ENCODE results near the gene ARPP21. TPM values are rescaled to one million over a fixed set of nuclear protein-coding genes. Genes with fewer than 3 reads are reported as not detected.

Gene ARPP21
- total RNA-seq = 0.37 TPM in 1 of 2 replicates, not detected in the other

GRCh38 chr3:35639254-35640186, at the start of gene ARPP21:
Gene ARPP21, plus strand, starts transcription at chr3:35639525. Its CDS starts 42,227 bp downstream, at chr3:35681752.

